ENCODE data around the gene DSC1.
"Not testable (repeated sequence)": the region's sequence is repeated elsewhere in the genome, so short reads cannot be mapped to it uniquely, and the experiment has no call there.

Gene DSC1

DNA sequence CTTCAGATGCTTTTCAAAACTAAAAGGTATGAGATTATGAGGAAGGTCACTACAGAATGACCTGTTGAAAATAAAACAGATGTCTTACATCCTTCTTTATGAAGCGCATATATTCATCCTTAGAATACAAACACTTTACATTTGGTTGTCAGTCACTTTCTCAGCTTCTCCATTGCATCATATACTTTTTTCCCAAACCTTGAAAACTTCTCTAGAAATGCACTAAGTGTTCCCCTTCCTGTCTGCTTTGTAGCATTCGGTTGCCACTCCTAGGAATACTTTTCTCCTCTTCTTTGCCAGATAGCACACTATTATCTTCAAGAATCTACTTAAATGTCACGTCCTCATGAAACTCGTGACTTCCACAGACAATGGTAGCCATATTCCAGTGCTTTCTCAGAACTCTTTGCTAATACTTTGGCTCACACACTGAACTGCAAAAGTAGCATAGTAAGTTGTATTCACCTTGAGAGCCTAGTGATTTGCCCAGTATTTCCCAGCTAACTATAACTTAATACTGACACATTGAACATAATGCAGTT is 27.6 kb downstream of the DSC1 start:
- Histone ChIP-seq H3K4me3 (ENCODE audit: low read depth in 1 of 2, low read length in 2 of 2) (no peak overlapping the region), H3K9me3 (ENCODE audit: low read length) (no peaks in the 10 kb centered on the region), H3K9ac (ENCODE audit: low read length) (no peak overlapping the region), H3K4me1 (ENCODE audit: insufficient read depth, low read length) (no peaks in the 10 kb centered on the region), H3K27me3 (ENCODE audit: control insufficient read depth in 1 of 2, insufficient read depth in 2 of 2, low read length in 2 of 2) (no peaks in the 10 kb centered on the region), H3K36me3 (ENCODE audit: insufficient read depth, low read length) (no peaks in the 10 kb centered on the region), H3K27ac (ENCODE audit: low read depth, low read length) (no peak overlapping the region)

DNA sequence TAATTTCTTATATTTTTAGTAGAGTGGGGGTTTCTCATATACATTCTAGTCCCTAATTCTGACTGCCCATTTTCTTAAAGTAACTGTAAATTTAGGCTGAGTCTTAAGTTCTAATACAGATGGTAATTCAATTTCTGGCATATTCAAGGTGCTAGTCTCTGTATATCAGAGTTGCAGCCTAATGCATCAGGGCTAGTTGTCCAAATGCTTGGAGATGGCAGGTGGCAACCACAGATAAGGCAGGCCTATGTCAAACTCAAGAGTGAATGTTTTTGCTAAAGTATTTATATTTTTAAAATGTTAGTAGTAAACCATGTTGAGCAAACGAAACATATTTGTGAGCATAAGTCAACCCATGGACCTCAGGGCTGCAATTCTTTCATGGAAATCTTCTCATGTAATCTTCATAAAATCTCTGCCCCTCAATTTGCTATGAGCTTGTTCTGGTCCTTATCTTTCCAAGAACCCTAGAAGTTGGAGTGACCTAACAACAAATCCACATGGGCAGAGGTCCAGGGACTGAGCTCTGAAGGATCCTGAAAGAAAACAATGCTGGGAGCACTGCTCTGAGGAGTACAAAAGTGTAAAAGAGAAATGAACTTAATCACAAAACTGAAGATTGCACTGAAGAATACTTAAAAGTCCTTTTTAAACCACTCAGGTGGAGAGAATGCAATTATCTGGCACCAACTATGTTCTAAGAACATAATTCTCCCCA is 33.1 kb downstream of the DSC1 start:
- Histone ChIP-seq H3K27ac (ENCODE audit: low read depth, low read length) (no peak overlapping the region), H3K4me1 (ENCODE audit: insufficient read depth, low read length) (no peaks in the 10 kb centered on the region), H3K9ac (ENCODE audit: low read length) (no peak overlapping the region), H3K36me3 (ENCODE audit: insufficient read depth, low read length) (no peaks in the 10 kb centered on the region), H3K9me3 (ENCODE audit: low read length) (no peaks in the 10 kb centered on the region), H3K27me3 (ENCODE audit: control insufficient read depth in 1 of 2, insufficient read depth in 2 of 2, low read length in 2 of 2) (no peaks in the 10 kb centered on the region), H3K4me3 (ENCODE audit: low read depth in 1 of 2, low read length in 2 of 2) (no peak overlapping the region)

DNA sequence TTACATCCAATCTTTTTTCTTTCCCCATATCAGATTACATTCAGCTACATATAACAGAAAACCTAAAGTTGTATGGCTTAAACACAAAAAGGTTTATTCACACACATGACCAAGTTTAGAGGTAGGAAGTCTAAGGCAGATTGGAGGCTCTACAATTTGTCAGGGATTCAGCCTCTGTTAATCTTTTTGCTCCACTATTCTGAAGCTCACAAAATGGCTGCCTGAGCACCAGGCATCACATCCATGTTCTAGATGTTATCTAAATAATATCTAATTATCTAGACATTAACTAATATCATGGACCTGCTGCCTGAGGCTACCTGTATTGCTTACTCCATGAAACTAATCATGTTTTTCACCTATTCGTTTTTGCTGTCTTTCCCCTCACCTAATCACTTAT is 36.8 kb downstream of the DSC1 start:
- Histone ChIP-seq H3K9ac (ENCODE audit: low read length) (no peak overlapping the region), H3K4me1 (ENCODE audit: insufficient read depth, low read length) (no peaks in the 10 kb centered on the region), H3K9me3 (ENCODE audit: low read length) (no peaks in the 10 kb centered on the region), H3K36me3 (ENCODE audit: insufficient read depth, low read length) (no peaks in the 10 kb centered on the region), H3K27ac (ENCODE audit: low read depth, low read length) (no peak overlapping the region), H3K27me3 (ENCODE audit: control insufficient read depth in 1 of 2, insufficient read depth in 2 of 2, low read length in 2 of 2) (no peaks in the 10 kb centered on the region), H3K4me3 (ENCODE audit: low read depth in 1 of 2, low read length in 2 of 2) (no peak overlapping the region)

DNA sequence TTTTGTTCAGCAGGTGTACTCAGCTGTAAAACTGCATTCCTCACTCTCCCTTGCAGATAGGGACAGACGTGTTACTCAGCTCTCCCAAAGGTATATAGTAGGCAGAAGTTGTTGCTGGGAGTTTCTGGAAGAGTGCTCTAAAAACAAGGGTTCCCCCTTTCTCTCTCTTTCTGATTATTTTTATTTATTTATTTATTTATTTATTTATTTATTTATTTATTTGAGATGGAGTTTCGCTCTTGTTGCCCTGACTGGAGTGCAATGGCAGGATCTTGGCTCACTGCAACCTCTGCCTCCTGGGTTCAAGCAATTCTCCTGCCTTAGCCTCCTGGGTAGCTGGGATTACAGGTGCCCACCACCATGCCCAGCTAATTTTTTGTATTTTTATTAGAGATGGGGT is 39.5 kb downstream of the DSC1 start:
- H3K27me3 ChIP-seq (ENCODE audit: control insufficient read depth in 1 of 2, insufficient read depth in 2 of 2, low read length in 2 of 2); H3K9ac ChIP-seq (ENCODE audit: low read length); H3K9me3 ChIP-seq (ENCODE audit: low read length); H3K4me3 ChIP-seq (ENCODE audit: low read depth in 1 of 2, low read length in 2 of 2); H3K27ac ChIP-seq (ENCODE audit: low read depth, low read length); H3K36me3 ChIP-seq (ENCODE audit: insufficient read depth, low read length); H3K4me1 ChIP-seq (ENCODE audit: insufficient read depth, low read length): not testable (repeated sequence)

DNA sequence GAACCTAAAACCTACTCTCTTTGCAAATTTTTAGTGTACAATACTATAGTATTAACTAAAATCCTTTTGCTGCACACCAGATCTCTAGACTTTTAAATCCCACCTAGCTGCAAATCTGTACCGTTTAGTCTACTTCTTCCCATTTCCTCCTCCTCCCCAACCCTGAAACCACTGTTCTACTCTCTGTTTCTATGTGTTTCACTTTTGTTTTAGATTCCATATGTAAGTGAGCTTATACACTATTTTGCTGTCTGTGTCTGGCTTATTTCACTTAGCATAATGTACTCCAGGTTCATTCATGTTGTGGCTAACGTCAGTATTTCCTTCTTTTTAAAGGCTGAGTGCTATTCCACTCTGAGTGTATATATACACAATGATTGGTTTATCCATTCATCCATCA is 42.1 kb downstream of the DSC1 start:
- Histone ChIP-seq H3K4me1 (ENCODE audit: insufficient read depth, low read length) (no peaks in the 10 kb centered on the region), H3K9me3 (ENCODE audit: low read length) (no peaks in the 10 kb centered on the region), H3K27ac (ENCODE audit: low read depth, low read length) (no peak overlapping the region), H3K27me3 (ENCODE audit: control insufficient read depth in 1 of 2, insufficient read depth in 2 of 2, low read length in 2 of 2) (no peaks in the 10 kb centered on the region), H3K36me3 (ENCODE audit: insufficient read depth, low read length) (no peaks in the 10 kb centered on the region), H3K4me3 (ENCODE audit: low read depth in 1 of 2, low read length in 2 of 2) (no peak overlapping the region), H3K9ac (ENCODE audit: low read length) (no peak overlapping the region)

DNA sequence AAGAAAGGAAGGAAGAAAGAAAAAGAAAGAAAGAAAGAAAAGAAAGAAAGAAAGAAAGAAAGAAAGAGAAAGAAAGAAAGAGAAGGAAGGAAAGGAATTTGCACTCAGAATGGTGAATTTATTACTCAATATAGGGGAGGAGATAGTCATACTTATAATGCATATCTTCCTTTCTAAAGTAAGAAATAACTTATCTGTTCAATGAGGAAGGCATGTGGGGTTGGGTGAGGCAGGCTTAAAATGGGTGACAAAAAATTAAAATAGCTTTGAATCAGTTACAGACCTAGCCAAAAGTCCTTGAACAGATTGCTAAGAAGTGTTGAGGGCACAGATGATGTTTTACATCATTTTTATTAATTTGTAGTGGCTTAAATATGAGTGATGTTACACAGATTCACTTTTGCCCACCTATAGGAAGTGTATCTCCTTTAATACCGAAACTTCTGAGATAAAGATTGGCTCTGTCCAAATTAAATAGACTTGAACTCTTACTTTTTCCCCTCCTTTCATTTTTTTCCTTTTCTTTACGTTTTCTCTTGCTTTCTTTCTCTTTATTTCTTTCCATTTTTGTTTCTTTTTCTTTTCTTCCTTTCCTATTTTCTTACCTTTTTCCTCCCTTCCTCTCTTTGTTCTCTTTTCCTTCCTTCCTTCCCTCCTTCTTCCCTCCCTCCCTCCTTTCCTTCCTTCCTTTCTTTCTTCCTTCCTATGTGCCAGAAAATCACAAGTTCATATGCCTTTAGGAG is 45.6 kb downstream of the DSC1 start:
- no peak overlapping the region for H3K4me3 ChIP-seq (ENCODE audit: low read depth in 1 of 2, low read length in 2 of 2)
- no peaks in the 10 kb centered on the region for H3K36me3 ChIP-seq (ENCODE audit: insufficient read depth, low read length)
- no peaks in the 10 kb centered on the region for H3K4me1 ChIP-seq (ENCODE audit: insufficient read depth, low read length)
- no peak overlapping the region for H3K9ac ChIP-seq (ENCODE audit: low read length)
- H3K9me3 ChIP-seq (ENCODE audit: low read length) = no peaks in the 10 kb centered on the region
- no peak overlapping the region for H3K27ac ChIP-seq (ENCODE audit: low read depth, low read length)
- H3K27me3 ChIP-seq (ENCODE audit: control insufficient read depth in 1 of 2, insufficient read depth in 2 of 2, low read length in 2 of 2) = no peaks in the 10 kb centered on the region

DNA sequence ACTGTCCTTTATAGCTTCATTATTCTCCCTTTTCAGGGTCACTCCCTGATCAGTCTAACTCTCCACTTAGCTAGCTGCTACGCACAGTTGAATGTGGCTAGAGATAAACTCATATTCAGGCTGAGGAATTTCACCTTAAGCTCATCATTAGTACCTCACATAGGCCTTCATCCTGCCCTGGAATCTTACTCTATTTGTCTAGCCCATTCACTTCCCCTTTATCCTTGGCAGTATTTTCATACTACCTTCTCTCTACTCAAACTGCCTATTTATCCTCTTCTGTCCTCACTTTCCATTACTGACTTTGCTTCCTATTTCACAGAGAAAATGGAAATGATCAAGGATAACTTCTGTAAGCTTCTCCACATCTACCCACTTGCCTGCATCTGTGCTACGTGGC is 49.9 kb downstream of the DSC1 start:
- no peaks in the 10 kb centered on the region for H3K4me1 ChIP-seq (ENCODE audit: insufficient read depth, low read length)
- no peaks in the 10 kb centered on the region for H3K27me3 ChIP-seq (ENCODE audit: control insufficient read depth in 1 of 2, insufficient read depth in 2 of 2, low read length in 2 of 2)

DNA sequence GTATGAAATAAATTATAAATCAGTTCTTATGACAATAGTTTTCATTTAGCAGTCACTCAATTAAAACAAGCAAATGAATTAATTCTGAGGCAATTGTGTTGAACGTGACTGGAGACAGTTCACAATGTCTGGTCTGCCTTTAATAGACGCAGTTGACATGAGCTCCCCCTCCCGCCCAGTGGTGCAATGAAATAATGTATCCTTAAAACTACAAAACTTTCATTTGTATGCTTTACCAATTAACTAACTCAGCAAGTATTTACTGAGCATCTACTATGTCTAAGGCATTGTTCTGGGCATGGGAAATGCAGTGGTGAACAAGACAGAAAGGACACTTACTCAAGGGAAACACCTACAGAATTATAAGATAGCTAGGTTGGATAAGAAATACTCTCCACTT is 56.9 kb downstream of the DSC1 start:
- H3K9me3 ChIP-seq (ENCODE audit: low read length) = no peaks in the 10 kb centered on the region
- H3K4me1 ChIP-seq (ENCODE audit: insufficient read depth, low read length) = no peaks in the 10 kb centered on the region
- no peak overlapping the region for H3K9ac ChIP-seq (ENCODE audit: low read length)
- peaks cover 0 to 7% of the 10 kb centered on the region in 2 donors for H3K27me3 ChIP-seq (ENCODE audit: control insufficient read depth in 1 of 2, insufficient read depth in 2 of 2, low read length in 2 of 2)
- no peak overlapping the region for H3K4me3 ChIP-seq (ENCODE audit: low read depth in 1 of 2, low read length in 2 of 2)
- H3K36me3 ChIP-seq (ENCODE audit: insufficient read depth, low read length) = no peaks in the 10 kb centered on the region
- no peak overlapping the region for H3K27ac ChIP-seq (ENCODE audit: low read depth, low read length)

More for the DNA sequence above, 49.9 kb downstream of the DSC1 start:
- Histone ChIP-seq H3K27ac (ENCODE audit: low read depth, low read length) (no peak overlapping the region), H3K36me3 (ENCODE audit: insufficient read depth, low read length) (no peaks in the 10 kb centered on the region), H3K9me3 (ENCODE audit: low read length) (no peaks in the 10 kb centered on the region), H3K4me3 (ENCODE audit: low read depth in 1 of 2, low read length in 2 of 2) (no peak overlapping the region), H3K9ac (ENCODE audit: low read length) (no peak overlapping the region)

DNA sequence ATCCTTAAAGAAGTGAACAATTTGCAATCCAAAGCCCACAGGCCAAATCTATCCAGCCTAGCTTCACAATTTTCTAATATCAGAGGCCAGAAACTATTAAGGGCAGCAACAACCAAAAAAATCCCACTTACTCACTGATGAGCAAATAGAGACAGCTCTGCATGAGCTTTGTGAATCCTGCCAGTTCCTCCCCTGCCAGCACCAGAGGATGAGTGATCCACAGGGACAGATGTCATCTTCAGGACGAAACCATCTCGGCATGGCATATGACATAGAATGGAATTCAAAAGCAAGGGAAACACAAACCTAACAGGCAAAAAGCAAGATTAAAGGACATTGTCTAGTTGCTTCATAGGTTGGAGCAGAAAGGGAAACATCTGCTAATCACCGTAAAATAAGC is 58.2 kb downstream of the DSC1 start:
- Histone ChIP-seq H3K27me3 (ENCODE audit: control insufficient read depth in 1 of 2, insufficient read depth in 2 of 2, low read length in 2 of 2) (peaks cover 0 to 7% of the 10 kb centered on the region in 2 donors), H3K9ac (ENCODE audit: low read length) (no peak overlapping the region), H3K36me3 (ENCODE audit: insufficient read depth, low read length) (no peaks in the 10 kb centered on the region), H3K27ac (ENCODE audit: low read depth, low read length) (no peak overlapping the region), H3K9me3 (ENCODE audit: low read length) (no peaks in the 10 kb centered on the region), H3K4me1 (ENCODE audit: insufficient read depth, low read length) (no peaks in the 10 kb centered on the region), H3K4me3 (ENCODE audit: low read depth in 1 of 2, low read length in 2 of 2) (no peak overlapping the region)

DNA sequence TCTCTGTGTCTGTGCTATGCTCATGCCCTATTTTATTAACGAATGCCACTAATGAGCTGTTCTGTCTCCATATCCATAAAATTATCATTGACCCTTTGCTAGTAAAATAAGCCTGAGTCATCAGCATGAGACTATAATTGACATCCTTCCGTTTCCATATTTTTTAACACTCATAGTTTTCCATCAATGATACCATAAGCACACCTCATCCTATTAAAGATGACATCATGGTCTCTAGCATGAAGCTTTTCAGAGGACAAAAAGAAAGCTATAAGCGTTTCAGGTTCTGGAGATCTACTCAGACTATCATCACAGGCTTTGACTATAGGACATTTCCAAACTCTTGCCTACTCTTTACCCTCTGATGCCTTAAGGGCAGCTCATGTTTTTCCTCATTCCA is 59.2 kb downstream of the DSC1 start:
- Histone ChIP-seq H3K27me3 (ENCODE audit: control insufficient read depth in 1 of 2, insufficient read depth in 2 of 2, low read length in 2 of 2) (peaks cover 0 to 7% of the 10 kb centered on the region in 2 donors), H3K4me3 (ENCODE audit: low read depth in 1 of 2, low read length in 2 of 2) (no peak overlapping the region), H3K9ac (ENCODE audit: low read length) (no peak overlapping the region), H3K27ac (ENCODE audit: low read depth, low read length) (no peak overlapping the region), H3K36me3 (ENCODE audit: insufficient read depth, low read length) (no peaks in the 10 kb centered on the region), H3K9me3 (ENCODE audit: low read length) (no peaks in the 10 kb centered on the region), H3K4me1 (ENCODE audit: insufficient read depth, low read length) (no peaks in the 10 kb centered on the region)

DNA sequence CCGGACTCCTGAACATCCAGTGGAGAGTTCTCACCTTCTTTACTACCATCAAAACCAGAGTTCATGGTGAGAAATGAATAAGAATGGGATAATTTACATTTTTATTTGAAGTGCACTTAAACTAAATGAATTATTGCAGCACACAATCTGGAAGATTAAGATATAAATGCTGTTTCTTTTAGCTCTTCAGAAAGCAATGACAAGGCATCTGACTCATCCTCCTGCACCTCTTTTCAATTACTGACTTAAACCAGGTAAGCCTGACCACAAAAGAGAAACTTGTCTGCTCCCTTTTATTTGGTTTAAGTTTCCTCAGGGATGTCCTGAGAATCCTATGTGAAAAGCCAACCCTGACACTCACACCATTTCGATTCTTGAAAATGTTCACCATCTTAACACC is 59.7 kb downstream of the DSC1 start:
- peaks cover 0 to 7% of the 10 kb centered on the region in 2 donors for H3K27me3 ChIP-seq (ENCODE audit: control insufficient read depth in 1 of 2, insufficient read depth in 2 of 2, low read length in 2 of 2)
- no peaks in the 10 kb centered on the region for H3K9me3 ChIP-seq (ENCODE audit: low read length)
- H3K4me1 ChIP-seq (ENCODE audit: insufficient read depth, low read length) = no peaks in the 10 kb centered on the region
- no peak overlapping the region for H3K9ac ChIP-seq (ENCODE audit: low read length)
- no peaks in the 10 kb centered on the region for H3K36me3 ChIP-seq (ENCODE audit: insufficient read depth, low read length)
- no peak overlapping the region for H3K27ac ChIP-seq (ENCODE audit: low read depth, low read length)
- no peak overlapping the region for H3K4me3 ChIP-seq (ENCODE audit: low read depth in 1 of 2, low read length in 2 of 2)
